Measurements from ENCODE around the gene DCLRE1A.

The DCLRE1A gene

DNA sequence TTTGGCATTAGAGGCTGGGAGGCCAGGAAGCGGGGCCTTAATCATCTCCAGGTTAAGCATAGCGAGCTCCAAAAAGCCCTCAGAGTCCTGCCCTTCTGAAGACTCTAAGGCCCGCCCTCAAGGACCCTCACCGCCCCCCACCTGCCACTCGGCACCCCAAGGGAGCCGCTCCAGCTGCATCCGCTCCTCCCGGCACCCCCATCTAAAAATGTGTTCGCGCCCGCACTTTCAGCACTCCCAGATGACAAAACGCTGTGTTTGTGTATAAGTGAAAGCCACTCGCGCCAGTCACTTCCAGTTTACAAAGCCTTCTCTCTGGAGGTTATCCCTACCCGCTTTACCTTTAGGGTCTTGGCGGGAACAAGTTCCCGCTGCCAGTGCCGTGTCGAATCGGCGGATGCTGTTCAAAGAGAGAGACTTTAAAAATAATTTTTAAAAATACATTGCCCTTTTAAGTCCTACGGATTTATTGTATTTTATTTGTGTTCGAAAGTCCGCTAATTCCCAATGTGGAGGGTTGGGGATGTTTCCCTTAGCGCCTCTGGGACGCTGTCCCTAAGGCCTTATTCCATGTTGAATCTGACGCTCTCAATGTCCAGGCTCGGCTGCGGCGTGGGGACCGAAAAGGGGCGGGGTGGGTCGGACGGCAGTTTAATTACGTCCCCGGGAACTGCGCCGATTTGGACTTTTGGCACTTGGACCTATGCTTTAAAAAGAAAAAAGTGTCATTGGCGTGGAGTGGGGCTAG is at the start of gene DCLRE1A, which contains the start of gene NHLRC2:
TSS of gene DCLRE1A (minus strand) at position 70 of the 748 bp plus-strand sequence. CDS start 900 bp downstream, outside the sequence.
TSS of gene NHLRC2 (plus strand) at position 649 of the 748 bp plus-strand sequence. CDS start 212 bp downstream, outside the sequence.
- peak within 1 kb of the TSS; percentile 91 for H3K4me3 ChIP-seq (ENCODE audit: control insufficient read depth, low read depth, low read length)
- DNase-seq (ENCODE audit: low read depth) = peak; percentile 77
- TF ChIP-seq, protein P1, sequence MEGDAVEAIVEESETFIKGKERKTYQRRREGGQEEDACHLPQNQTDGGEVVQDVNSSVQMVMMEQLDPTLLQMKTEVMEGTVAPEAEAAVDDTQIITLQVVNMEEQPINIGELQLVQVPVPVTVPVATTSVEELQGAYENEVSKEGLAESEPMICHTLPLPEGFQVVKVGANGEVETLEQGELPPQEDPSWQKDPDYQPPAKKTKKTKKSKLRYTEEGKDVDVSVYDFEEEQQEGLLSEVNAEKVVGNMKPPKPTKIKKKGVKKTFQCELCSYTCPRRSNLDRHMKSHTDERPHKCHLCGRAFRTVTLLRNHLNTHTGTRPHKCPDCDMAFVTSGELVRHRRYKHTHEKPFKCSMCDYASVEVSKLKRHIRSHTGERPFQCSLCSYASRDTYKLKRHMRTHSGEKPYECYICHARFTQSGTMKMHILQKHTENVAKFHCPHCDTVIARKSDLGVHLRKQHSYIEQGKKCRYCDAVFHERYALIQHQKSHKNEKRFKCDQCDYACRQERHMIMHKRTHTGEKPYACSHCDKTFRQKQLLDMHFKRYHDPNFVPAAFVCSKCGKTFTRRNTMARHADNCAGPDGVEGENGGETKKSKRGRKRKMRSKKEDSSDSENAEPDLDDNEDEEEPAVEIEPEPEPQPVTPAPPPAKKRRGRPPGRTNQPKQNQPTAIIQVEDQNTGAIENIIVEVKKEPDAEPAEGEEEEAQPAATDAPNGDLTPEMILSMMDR (conservative IDR thresholded peaks at IDR 0.05; ENCODE audit: control insufficient read depth, insufficient read depth, low read depth, low read length) = no peak

DNA sequence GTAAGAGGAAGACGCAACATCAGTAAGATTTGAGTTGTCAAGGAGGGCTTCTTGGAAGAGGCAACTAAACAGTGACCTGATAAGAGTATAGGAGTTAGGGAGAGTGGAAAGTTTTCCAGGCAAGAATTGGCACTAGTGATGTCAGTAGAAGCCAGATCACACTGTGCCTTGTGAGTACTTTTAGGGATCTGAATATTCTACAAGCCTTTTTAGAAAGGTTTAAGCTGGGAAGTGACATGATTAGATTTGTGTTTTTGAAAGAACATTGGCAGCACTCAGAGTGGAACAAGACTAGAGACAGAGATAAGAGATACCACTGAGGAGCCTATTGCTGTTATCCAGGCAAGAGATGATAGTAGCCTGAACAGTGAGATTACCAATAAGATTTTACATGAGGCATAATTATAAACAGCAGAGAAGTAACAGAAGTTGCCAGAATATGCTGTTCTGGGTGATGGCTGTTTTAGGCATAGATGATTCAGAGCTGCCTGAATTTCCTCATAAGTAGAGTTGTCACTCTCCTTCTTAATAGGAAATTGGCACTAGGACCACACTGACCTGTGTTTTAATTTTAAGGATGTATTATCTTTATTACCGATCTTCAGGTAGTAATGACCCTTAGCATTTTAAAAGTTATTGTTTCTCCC is 46.2 kb upstream of the DCLRE1A start:
- DNase-seq (ENCODE audit: low read depth) = peak; percentile 34
- TF ChIP-seq, protein P1 (conservative IDR thresholded peaks at IDR 0.05; ENCODE audit: control insufficient read depth, insufficient read depth, low read depth, low read length) = no peak
- no peak overlapping the region for H3K4me3 ChIP-seq (ENCODE audit: control insufficient read depth, low read depth, low read length)

DNA sequence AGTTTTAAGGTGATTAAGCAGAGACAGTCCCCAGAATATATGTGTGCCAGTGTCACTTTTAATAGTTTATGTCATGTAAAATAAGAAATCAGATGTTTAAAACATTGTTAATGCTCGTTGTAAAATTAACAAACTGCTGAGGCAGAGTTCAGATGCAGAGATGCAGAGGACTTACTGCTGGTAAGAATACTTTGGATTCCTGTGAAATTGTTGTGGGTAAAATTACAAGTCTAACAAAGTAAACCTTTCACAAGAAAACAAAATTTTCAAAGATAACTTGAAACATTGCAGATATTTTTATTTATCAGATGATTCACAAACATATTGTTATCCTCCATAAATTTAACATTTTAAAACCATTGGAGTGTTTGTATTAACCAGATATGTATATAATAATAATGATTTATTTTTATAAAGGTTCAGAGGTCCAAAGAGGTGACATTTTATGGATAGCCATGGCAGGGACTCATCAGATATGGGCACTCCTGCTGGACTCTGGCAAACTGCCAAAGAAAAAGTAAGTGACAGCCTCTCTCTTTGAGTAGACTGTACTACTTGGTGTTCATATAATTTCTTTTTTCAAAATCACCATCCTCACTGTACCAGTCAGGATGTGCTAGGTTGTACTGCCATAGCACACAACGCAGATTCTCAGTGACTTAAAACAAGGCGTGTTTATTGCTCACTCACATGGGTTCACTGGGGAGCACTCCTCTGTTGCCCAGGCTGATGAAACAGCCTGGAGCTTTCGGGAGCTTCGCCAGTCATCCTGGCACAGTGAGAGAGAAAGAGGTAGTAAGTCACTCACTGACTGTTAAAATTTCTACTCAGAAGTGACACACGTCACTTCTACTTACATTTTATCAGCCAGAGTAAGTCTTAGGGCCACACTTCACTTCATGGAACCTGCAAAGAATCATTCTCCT is 44.1 kb upstream of the DCLRE1A start:
- TF ChIP-seq, protein P1 (conservative IDR thresholded peaks at IDR 0.05; ENCODE audit: control insufficient read depth, insufficient read depth, low read depth, low read length) = no peak
- no peak for DNase-seq (ENCODE audit: low read depth)
- no peak overlapping the region for H3K4me3 ChIP-seq (ENCODE audit: control insufficient read depth, low read depth, low read length)

DNA sequence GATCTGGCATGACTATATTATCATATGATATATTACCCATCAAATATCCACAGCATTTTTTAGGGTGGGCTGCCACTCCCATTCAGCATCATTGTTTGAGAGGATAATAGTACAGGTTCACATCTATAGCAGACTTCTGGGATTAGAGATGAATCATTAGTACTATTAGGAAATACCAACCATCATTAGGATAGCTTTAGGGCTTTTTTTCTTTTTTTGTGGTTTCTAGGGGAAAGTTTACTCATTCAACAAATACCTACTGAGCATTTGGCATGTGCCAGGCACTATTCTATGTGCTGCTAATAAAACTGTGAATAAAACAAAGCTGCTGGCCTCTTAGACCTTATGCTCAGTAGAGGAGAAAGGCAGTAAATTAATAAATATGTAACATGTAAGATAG is 41.1 kb upstream of the DCLRE1A start:
- no peak overlapping the region for H3K4me3 ChIP-seq (ENCODE audit: control insufficient read depth, low read depth, low read length)
- DNase-seq (ENCODE audit: low read depth) = peak; percentile 63
- TF ChIP-seq, protein P1 (conservative IDR thresholded peaks at IDR 0.05; ENCODE audit: control insufficient read depth, insufficient read depth, low read depth, low read length) = no peak

DNA sequence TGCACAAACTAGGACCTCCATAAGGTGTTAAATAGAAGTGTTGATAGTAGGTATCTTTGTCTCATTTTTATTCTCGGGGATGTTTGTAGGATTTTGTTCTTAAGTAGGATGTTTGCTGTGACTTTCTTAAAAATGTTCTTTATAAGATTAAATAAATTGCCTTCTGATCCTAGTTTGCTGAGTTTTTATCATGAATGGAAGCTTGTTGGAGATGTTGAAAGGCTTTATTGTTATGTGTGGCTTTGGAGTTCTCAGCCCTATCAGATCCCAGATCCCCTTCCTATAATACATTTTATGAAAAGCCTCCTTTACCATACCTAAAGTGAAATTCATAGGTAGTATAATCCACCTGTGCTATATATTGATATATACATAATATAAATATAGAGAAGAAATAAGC is 40.7 kb upstream of the DCLRE1A start:
- DNase-seq (ENCODE audit: low read depth) = no peak
- TF ChIP-seq, protein P1 (conservative IDR thresholded peaks at IDR 0.05; ENCODE audit: control insufficient read depth, insufficient read depth, low read depth, low read length) = no peak
- no peak overlapping the region for H3K4me3 ChIP-seq (ENCODE audit: control insufficient read depth, low read depth, low read length)

DNA sequence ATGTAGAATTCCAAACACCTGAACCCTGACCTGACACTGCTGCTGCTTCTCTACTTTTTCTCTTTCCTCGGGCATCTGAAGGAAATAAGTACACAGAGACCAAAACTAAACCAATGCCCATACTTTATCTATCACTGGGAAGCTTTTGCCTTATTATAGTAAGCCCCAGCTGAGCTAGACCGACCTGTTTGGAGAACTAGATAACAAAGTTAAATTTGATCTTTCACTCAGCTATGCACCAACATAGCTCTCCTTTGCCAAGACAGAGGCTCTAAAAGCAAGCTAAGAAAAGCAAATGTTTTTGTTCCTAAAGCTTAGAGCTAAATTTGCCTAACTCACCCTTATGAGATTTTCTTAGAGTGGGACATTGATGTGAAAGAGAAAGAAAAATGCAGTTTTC is 39.7 kb upstream of the DCLRE1A start:
- DNase-seq (ENCODE audit: low read depth) = no peak
- TF ChIP-seq, protein P1 (conservative IDR thresholded peaks at IDR 0.05; ENCODE audit: control insufficient read depth, insufficient read depth, low read depth, low read length) = no peak
- H3K4me3 ChIP-seq (ENCODE audit: control insufficient read depth, low read depth, low read length) = no peak overlapping the region
